ENCODE data around the gene THOC1.

Gene THOC1

GRCh38 chr18:245282-245847 lies 22.5 kb downstream of the THOC1 start:
- DNase-seq (ENCODE audit: low spot score): no peak
- TF ChIP-seq CTCF (IDR thresholded peaks at IDR 0.05): no peak
- H3K4me3 ChIP-seq: no peak overlapping the region
- no peak overlapping the region for H3K27ac ChIP-seq

GRCh38 chr18:240175-240574 lies 27.7 kb downstream of the THOC1 start:
- DNase-seq (ENCODE audit: low spot score): no peak
- Histone ChIP-seq H3K27ac (no peak overlapping the region), H3K4me3 (no peak overlapping the region)
- no peak for TF ChIP-seq CTCF (IDR thresholded peaks at IDR 0.05)

- Histone ChIP-seq H3K4me3 (no peak overlapping the region), H3K27ac (no peak overlapping the region)
- TF ChIP-seq CTCF (IDR thresholded peaks at IDR 0.05): no peak
- DNase-seq (ENCODE audit: low spot score): no peak
These were observed 36.3 kb downstream of the THOC1 start for GRCh38 chr18:231563-231962.

GRCh38 chr18:228586-228985 lies 39.3 kb downstream of the THOC1 start:
- DNase-seq (ENCODE audit: low spot score): no peak
- Histone ChIP-seq H3K4me3 (no peak overlapping the region), H3K27ac (no peak overlapping the region)
- TF ChIP-seq CTCF (IDR thresholded peaks at IDR 0.05): no peak

- Histone ChIP-seq H3K4me3 (no peak overlapping the region), H3K27ac (no peak overlapping the region)
- DNase-seq (ENCODE audit: low spot score): no peak
- no peak for TF ChIP-seq CTCF (IDR thresholded peaks at IDR 0.05)
These were observed 39.9 kb downstream of the THOC1 start for GRCh38 chr18:227902-228301.

GRCh38 chr18:227374-227773 lies 40.5 kb downstream of the THOC1 start:
- Histone ChIP-seq H3K4me3 (no peak overlapping the region), H3K27ac (no peak overlapping the region)
- TF ChIP-seq CTCF (IDR thresholded peaks at IDR 0.05): no peak
- DNase-seq (ENCODE audit: low spot score): no peak

GRCh38 chr18:225745-226144 lies 42.1 kb downstream of the THOC1 start:
- TF ChIP-seq CTCF (IDR thresholded peaks at IDR 0.05): no peak
- H3K4me3 ChIP-seq: no peak overlapping the region
- no peak overlapping the region for H3K27ac ChIP-seq
- no peak for DNase-seq (ENCODE audit: low spot score)

All from coronary artery (tissue), 2 donors.